ENCODE results near the gene GADD45B.

DNA sequence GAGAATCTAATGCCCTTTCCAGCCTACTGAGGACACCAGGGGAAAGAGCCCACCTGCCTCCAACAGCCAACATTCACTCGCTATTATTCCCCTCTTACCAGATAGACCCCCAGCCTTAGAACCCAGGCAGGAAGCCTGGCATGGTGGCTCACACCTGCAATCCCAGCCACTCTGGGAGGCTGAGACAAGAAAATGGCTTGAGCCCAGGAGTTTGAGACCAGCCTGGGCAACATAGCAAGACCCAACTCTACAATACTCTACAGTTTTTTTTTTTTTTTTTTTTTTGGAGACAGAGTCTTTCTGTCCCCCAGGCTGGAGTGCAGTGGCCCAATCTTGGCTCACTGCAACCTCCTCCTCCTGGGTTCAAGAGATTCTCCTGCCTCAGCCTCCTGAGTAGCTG lies 15.7 kb upstream of the GADD45B start:
- TF ChIP-seq CTCF (IDR thresholded peaks at IDR 0.05), result no peak
- no peak for TF ChIP-seq POLR2A (IDR thresholded peaks at IDR 0.05)

Measured in stomach (tissue), 4 donors.